ENCODE results near the gene IWS1.
"Not testable (repeated sequence)": the region's sequence is repeated elsewhere in the genome, so short reads cannot be mapped to it uniquely, and the experiment has no call there.

IWS1 gene

DNA sequence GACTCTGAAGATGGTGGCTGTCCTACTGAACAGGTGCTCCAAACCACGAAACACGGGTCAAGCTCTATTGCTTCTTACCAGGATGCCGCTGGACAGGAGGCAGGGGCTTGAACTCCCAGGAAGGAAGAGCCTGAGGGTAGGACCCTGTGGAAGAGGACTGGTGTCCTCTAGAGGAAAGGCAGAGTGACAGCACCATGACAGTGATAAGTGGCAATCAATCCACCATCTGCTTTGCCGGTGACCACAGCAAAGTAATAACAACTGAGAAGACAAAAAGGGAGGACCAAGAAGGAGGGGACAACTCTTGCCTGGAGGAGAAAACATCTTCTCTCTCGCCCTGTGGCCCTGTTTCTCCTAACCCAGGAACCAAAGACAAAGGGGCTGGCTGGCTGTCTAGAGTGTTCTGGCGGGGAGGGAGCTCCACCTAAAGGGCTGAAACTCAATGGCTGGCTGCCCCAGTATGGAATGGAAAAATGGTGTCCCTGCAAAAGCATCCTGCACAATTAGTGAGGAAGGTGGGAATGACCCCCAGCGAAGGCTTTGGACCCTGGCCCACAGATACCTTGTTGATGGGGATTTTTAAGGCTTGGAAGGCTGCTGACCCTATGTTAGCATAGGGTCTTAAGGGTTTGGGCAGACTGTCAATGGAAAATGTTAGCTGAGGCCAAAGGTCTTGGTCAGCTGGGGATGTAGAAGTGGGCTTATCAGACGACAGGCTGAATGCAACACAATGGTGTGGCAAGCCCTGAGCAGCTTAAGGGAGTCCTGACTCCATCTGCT is 72.7 kb downstream of the IWS1 start:
- no peak for DNase-seq

DNA sequence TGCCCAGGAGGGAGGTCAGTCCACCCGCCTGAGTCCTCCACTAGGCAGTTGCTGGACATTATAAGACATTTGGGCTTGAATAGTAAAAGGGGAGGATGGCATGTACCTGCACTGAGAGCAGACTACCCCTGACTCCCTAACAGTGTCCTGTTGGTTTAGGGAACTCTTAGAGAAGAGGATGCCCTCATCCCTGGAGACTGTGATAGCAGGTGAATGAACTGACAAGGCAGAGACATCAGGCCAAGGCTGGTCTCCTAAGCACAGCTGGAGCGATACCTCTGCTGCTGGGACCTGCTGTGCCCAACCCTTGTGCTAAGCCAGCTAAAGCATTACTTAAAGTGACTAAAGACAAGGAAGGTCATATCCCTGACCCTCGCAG is 73.3 kb downstream of the IWS1 start:
- no peak for DNase-seq

DNA sequence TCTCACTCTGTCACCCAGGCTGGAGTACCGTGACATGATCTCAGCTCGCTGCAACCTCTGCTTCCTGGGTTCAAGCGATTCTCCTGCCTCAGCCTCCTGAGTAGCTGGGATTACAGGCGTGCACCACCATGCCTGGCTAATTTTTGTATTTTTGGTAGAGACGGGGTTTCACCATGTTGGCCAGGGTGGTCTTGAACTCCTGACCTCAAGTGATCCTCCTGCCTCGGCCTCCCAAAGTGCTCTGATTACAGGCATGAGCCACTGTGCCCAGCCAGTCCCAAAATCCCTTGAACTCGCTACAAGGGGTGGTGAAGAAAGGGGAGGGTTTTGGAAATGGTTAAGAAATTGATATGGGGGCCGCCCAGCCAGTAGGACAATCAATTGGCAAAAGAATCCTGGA is 73.9 kb downstream of the IWS1 start:
- not testable (repeated sequence) for DNase-seq

GRCh38 chr2:127451981-127452380 is 74.3 kb downstream of the IWS1 start:
- no peak for DNase-seq

DNA sequence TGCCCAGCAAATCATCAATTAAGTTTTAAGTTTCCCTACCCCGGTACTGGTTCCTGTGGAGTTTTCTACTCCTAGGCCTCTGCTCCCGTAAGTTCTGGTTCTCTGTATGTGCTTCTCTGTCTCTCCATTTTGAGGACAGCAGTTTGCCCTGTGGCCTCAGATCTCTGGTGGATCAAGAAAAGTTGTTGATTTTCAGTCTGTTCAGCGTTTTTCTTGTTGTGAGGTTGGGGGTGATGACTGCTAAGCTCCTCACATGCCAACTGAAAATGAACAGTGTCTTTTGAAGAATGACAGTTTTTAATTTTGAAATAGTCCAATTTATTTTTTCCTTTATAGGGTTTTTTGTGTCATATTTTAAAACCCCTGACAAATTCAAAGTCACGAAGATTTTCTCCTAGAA is 76.4 kb downstream of the IWS1 start:
- no peak for DNase-seq

DNA sequence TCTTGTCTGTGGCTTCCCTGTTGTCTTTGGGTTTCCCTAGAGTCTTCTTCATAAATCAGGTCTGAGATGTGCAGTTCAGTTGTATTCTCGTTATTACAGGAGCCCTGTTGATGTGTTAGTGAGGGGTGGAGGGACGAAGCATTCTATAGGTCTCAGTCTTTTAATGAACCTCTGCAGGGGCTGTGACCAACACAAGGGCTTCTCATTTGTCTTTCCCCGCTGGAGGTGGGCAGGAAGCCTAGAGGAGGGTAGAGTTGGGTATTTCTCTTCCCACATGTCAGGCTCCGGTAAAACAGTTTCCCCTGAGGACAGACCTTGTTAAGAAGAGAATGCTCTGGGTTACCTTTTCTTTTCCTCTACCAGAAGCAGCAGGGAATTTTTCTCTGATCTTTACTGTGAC is 76.9 kb downstream of the IWS1 start:
- peak in 1 of 2 experiments; percentile 13 for DNase-seq

GRCh38 chr2:127448526-127448925 is 77.8 kb downstream of the IWS1 start:
- DNase-seq = no peak

- DNase-seq = no peak
Observed at GRCh38 chr2:127439343-127439742, 86.9 kb downstream of the IWS1 start.

DNA sequence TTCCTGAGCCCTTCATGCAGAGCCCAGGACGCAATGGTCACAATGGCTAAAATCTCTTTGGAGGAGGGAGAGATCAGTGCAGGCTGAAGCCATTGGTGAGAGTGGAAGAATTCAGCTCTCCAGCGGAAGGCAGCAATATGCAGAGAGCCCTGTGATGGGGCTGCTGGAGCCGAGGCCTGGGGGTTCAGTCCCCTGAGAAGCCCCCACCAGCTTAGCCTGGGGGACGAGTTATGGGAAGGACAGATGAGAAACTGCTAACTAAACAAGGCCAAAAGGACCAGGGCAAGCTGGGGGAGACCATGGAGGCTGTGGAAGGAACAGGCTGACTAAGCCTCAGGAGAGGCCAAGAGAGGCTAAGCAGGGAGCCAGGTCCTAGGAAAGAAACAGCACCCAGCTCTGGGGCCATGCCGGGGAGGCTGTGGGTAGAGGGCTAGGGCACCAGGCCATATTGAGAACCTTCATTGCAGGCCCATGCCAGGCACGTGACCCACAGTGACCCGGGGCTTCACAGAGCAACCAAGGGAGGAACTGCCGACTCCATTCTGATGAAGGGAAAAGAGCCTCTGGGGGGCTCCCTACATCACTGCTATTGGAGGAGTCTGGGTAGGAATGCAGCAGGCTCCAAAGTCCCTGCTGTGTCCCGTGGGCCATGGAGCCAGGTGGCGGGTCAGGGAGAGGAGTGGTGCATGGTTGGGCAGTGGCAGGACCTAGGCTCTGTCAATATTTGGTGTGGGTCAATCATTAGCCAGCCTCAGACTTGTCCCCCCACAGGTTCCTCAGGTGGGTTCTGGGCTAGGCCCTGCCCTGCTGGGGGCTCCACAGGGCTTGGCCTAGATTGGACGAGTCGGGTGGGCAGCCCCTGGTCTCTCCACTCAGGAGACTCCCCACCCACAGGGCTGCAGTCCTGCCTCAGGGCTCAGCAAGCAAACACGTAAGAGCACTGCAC is 88.2 kb downstream of the IWS1 start:
- no peak for DNase-seq

DNA sequence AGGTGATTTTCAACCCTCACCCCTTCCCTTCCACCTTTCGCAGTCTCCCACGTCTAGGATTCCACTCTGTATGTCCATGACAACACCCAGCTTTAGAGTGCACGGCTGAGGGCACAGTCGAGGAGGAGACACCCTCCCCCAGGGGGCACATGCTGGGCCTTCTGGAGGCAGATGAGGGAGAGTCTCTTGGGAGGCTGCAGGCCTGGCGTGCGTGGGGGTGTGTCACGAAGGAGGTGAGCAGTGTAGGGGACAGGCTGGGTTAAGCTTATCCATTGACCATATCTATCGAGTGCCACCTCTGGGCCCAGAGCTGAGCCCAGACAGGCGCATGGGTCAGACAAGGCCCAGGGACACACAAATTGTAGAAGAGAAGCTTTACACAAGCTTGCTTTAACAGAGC is 89.2 kb downstream of the IWS1 start:
- DNase-seq = no peak

- DNase-seq = no peak
Observed at GRCh38 chr2:127434515-127434914, 91.8 kb downstream of the IWS1 start.

DNA sequence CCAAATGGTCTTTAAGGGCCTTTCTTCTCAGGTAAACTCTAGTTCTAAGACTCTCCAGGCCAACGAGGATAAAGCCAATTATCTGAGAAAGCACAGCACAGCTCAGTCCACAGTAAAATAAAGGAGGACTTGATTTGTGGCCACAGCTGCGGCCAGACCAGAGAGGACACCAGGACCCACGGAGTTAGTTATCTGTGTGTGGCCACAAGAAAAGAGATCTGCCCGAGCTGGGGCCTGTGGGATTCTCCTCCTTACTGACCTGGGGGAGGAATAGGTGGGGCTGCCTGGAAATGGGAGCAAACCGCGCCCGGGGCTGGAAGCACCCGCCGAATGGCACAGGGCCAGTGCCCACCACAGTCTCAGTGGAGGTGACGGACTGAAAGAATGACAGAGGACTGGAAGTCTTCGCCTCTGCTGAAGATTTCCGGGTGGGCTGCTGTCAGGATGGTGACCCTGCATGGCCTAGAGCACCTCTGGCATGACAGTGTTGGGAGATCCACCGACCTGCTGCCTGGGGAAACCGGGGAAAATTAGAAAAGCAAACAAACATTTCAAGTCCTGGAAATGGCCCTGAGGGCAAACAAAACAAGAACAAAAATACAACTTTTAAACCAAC is 94.8 kb downstream of the IWS1 start:
- DNase-seq = no peak
